ENCODE results near the gene FSTL4. TPM values are rescaled to one million over a fixed set of nuclear protein-coding genes. Genes with fewer than 3 reads are reported as not detected.
A peak's percentile ranks its signal among the peaks of the same experiment; 100 is the strongest.

Gene FSTL4
- total RNA-seq, 1 donor from 2014 or later = 0.67 TPM

DNA sequence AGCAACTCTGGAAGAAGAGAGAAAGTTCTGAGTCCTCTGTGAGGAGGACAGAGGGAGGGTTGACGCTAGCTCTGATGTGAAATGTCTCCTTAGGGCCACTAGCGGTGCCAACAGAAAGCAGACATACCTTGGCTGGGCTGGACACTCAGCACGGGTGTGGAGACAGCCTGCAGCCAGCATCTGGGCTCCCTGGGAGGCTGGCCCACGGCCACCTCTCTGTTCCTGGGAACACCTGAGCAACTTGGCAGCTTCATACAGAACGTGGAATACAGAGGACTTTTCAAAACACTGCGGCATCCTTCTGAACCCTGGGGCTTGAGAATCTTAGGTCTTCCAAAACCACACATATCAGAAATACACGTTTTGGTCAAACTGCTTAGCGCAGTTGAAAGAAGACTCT lies 269.1 kb downstream of the FSTL4 start:
- intact Hi-C loops (cut with DNase I) = no loop called here
- H3K9me3 ChIP-seq = no peaks in the 10 kb centered on the region
- DNase-seq (no peak), ATAC-seq (no peak)
- H3K27ac ChIP-seq = no peak overlapping the region
- no peak overlapping the region for H3K4me3 ChIP-seq
- TF ChIP-seq, protein P1, sequence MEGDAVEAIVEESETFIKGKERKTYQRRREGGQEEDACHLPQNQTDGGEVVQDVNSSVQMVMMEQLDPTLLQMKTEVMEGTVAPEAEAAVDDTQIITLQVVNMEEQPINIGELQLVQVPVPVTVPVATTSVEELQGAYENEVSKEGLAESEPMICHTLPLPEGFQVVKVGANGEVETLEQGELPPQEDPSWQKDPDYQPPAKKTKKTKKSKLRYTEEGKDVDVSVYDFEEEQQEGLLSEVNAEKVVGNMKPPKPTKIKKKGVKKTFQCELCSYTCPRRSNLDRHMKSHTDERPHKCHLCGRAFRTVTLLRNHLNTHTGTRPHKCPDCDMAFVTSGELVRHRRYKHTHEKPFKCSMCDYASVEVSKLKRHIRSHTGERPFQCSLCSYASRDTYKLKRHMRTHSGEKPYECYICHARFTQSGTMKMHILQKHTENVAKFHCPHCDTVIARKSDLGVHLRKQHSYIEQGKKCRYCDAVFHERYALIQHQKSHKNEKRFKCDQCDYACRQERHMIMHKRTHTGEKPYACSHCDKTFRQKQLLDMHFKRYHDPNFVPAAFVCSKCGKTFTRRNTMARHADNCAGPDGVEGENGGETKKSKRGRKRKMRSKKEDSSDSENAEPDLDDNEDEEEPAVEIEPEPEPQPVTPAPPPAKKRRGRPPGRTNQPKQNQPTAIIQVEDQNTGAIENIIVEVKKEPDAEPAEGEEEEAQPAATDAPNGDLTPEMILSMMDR (IDR thresholded peaks at IDR 0.05) = no peak
- H3K4me1 ChIP-seq = no peaks in the 10 kb centered on the region
- no peaks in the 10 kb centered on the region for H3K36me3 ChIP-seq
- H3K27me3 ChIP-seq = no peaks in the 10 kb centered on the region

DNA sequence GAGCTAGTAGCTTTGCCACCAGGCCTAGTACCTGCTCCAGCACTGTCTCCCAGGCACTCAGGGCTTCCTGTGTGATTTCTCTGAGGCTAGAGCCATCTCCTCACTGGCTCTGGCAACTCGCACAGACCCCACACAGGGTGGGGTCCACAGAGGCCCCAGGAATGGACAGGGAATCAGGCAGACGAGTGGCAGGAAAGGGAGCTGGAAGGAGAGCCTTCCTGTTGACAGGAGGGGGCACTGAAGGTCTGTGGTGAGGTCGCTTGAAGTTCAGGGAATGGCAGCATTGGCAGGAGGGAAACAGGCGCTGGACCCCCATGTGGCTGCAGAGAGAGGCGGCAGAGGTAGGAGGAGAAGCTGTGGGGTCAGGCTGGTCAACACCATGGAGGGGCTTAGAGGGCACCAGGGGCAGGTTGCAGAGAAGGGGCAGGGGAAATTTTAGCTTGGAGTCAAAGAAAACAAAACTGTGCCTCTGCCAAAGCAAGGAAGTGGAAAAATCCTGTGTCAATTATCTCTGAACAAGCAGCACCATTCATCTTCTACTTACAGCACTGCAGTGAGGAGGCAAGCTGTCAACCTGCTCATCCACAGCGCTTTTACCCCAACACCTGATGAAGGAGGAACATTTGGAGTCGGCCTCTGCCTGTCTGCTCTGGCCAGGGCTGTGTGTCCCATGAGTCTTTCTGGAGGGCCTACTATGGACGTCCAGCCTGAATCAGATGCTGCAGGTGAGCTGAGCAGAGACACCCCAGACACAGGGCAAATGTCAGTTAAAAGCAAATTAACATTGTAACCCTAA lies 270.2 kb downstream of the FSTL4 start:
- no peak overlapping the region for H3K4me3 ChIP-seq
- no peaks in the 10 kb centered on the region for H3K36me3 ChIP-seq
- no peak for ATAC-seq
- intact Hi-C loops (cut with DNase I) = no loop called here
- H3K27ac ChIP-seq = no peak overlapping the region
- H3K9me3 ChIP-seq = no peaks in the 10 kb centered on the region
- DNase-seq = peak; percentile 39
- TF ChIP-seq, protein P1 (IDR thresholded peaks at IDR 0.05) = no peak
- H3K4me1 ChIP-seq = no peaks in the 10 kb centered on the region
- no peaks in the 10 kb centered on the region for H3K27me3 ChIP-seq

GRCh38 chr5:133341296-133341695 lies 271.0 kb downstream of the FSTL4 start:
- DNase-seq = peak; percentile 41
- ATAC-seq = no peak
- no peaks in the 10 kb centered on the region for H3K36me3 ChIP-seq
- intact Hi-C loops (cut with DNase I) = no loop called here
- H3K4me1 ChIP-seq = no peaks in the 10 kb centered on the region
- TF ChIP-seq, protein P1 (IDR thresholded peaks at IDR 0.05) = no peak
- H3K9me3 ChIP-seq = no peaks in the 10 kb centered on the region
- H3K27ac ChIP-seq = no peak overlapping the region
- no peaks in the 10 kb centered on the region for H3K27me3 ChIP-seq
- no peak overlapping the region for H3K4me3 ChIP-seq

GRCh38 chr5:133340822-133341221 lies 271.5 kb downstream of the FSTL4 start:
- no peak for ATAC-seq
- no peaks in the 10 kb centered on the region for H3K27me3 ChIP-seq
- no peaks in the 10 kb centered on the region for H3K4me1 ChIP-seq
- no peak for DNase-seq
- TF ChIP-seq, protein P1 (IDR thresholded peaks at IDR 0.05) = no peak
- intact Hi-C loops (cut with DNase I) = no loop called here
- no peaks in the 10 kb centered on the region for H3K36me3 ChIP-seq
- H3K27ac ChIP-seq = no peak overlapping the region
- no peak overlapping the region for H3K4me3 ChIP-seq
- H3K9me3 ChIP-seq = no peaks in the 10 kb centered on the region

DNA sequence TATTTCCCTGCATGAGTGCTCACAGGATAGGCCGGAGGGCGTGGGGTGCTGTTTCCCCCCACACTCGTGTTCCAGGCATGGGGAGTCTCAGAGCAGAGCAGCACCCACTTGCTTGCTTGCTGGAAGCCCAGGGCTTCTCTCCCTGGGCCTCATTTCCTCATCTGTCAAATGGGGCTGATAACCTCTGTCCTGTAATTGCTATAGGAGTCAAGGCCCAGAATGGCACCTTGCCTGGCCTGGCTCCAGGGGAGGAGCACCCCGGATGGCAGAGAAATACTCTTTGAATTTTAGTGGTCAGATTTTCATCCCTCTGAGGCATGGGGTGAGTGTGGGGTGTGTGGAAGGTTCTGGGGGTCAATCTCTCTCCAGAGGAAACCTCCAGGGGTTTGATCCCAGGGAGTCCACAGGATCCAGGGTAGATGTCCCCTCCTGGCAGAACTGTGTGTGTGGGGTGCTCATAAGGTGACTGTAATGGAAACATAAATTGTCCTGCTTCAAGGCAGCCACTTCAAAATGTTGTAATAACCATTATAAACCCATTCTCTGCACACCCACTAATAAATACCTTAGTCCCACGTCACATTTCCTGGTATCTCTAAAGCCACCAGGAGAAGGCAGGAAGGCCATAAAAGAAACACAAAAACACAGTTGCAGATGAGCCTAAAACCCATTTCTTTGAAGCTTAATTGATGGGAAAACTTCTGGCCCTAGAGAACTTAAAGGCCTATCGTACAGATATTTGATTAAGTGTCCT lies 272.2 kb downstream of the FSTL4 start:
- no peaks in the 10 kb centered on the region for H3K9me3 ChIP-seq
- DNase-seq = no peak
- H3K36me3 ChIP-seq = no peaks in the 10 kb centered on the region
- no peaks in the 10 kb centered on the region for H3K4me1 ChIP-seq
- no peak for ATAC-seq
- H3K27me3 ChIP-seq = no peaks in the 10 kb centered on the region
- TF ChIP-seq, protein P1 (IDR thresholded peaks at IDR 0.05) = no peak
- H3K27ac ChIP-seq = no peak overlapping the region
- intact Hi-C loops (cut with DNase I) = no loop called here
- no peak overlapping the region for H3K4me3 ChIP-seq
